ENCODE data around the gene KDF1. TPM values are rescaled to one million over a fixed set of nuclear protein-coding genes. Genes with fewer than 3 reads are reported as not detected.

KDF1 gene
- total RNA-seq, 1 experiment from 2014 or later: not detected

- no peak for DNase-seq (ENCODE audit: low read depth, low spot score)
- in situ Hi-C loops (cut with HindIII; ENCODE audit: low pct_unique_long_range_greater_than_20kb, low sequenced_read_pairs): no loop called here
These were observed 53.0 kb downstream of the KDF1 start for GRCh38 chr1:26907071-26907917.

DNA sequence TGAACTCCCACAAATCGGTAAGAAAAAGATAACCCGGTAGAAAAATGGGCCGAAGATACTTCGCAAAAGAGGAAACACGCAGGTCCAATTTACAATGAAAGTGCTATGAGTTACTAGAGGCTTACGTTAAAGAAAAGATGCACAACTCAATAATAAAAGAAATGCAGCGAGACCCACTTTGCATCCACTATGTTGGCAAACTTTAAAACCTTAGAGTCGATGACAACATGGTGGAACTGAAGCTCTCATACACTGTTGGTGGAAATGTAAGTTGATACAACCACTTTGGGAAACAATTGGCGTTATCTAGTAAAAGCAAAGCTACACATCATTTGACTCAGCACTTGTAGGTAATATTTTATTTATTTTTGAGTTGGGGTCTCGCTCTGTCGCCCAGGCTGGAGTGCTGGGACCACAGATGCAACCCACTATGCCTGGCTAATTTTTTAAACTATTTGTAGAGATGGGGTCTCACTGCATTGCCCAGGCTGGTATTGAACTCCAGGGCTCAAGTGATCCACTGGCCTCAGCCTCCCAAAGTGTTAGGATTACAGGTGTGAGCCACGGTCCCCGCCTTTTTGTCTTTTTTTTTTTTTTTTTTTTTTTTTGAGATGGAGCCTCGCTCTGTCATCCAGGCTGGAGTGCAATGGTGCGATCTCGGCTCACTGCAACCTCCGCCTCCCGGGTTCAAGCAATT lies 59.3 kb downstream of the KDF1 start:
- no peak for DNase-seq (ENCODE audit: low read depth, low spot score)

DNA sequence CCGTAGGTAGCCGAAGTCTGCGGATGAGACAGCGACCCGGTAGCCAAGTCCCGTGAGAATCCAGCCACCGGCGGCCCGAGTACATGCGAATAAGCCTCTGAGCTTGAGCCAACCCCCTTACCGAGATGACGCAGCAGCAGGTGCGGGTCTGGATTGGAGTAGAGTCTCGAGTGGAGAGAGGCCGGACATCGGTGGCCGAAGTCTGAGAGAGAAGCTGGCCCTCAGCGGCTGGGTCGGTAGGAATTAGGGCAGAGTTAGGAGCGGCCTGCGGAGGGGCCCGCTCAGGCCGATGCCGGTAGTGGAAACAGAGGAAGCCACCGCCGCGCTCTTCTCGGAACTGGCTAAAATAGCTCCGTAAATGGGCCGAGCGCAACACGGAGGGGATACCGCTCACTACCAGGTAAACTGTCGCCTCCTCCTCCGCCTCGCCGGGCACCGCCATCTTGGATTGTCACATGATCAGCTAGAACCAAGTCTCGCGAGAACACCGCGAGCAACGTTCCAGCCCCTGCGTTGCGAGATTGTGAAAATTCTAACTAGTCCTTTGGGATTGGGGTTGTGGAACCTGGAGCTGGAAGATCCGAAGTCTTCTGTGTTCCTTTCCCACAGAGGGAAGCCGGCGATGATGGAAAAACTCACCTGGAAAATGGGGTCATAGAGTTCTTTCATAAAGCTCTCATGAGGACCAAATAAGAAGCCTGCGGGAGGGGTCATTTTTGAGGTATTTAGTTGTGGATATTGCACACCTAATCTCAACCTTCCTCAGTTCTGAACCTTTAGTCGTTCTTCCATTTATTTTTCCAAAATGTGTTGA lies 60.1 kb downstream of the KDF1 start, which contains the start of gene GPATCH3:
TSS of gene GPATCH3 (minus strand) at position 467 of the 814 bp plus-strand sequence. CDS start at position 442, 25 bp downstream.
- DNase-seq (ENCODE audit: low read depth, low spot score): peak; percentile 93
- in situ Hi-C loops (cut with HindIII; ENCODE audit: low pct_unique_long_range_greater_than_20kb, low sequenced_read_pairs): no loop called here

More for the DNA sequence above, 59.3 kb downstream of the KDF1 start:
- in situ Hi-C loops (cut with HindIII; ENCODE audit: low pct_unique_long_range_greater_than_20kb, low sequenced_read_pairs): no loop called here

Other genes with a start within 250 kb of the KDF1 start
- gene PIGV, start 172.5 kb downstream of the KDF1 start, total RNA-seq (2014; rRNA removed; shearing (Covaris generic)): 18.8 and 19.0 TPM in 2 replicates
- gene ZDHHC18, start 133.8 kb downstream of the KDF1 start, total RNA-seq (2014; rRNA removed; shearing (Covaris generic)): 9.5 and 11.0 TPM in 2 replicates
- 0.11 TPM in 1 of 2 replicates, not detected in the other for gene SFN, start 97.3 kb downstream of the KDF1 start, total RNA-seq (2014; rRNA removed; shearing (Covaris generic))
- gene GPN2, start 70.2 kb downstream of the KDF1 start, total RNA-seq (2014; rRNA removed; shearing (Covaris generic)): 29.1 and 30.3 TPM in 2 replicates
- 7.7 and 9.7 TPM in 2 replicates for gene GPATCH3, start 60.0 kb downstream of the KDF1 start, total RNA-seq (2014; rRNA removed; shearing (Covaris generic))
- gene NR0B2, start 46.5 kb downstream of the KDF1 start, total RNA-seq (2014; rRNA removed; shearing (Covaris generic)): not detected in 2 replicates
- 53.5 and 60.8 TPM in 2 replicates for gene NUDC, start 38.7 kb downstream of the KDF1 start, total RNA-seq (2014; rRNA removed; shearing (Covaris generic))
- gene TRNP1, start 33.2 kb upstream of the KDF1 start, total RNA-seq (2014; rRNA removed; shearing (Covaris generic)): 29.1 and 29.5 TPM in 2 replicates
- gene TENT5B, start 52.4 kb upstream of the KDF1 start, total RNA-seq (2014; rRNA removed; shearing (Covaris generic)): 0.05 TPM in 1 of 2 replicates, not detected in the other
- 1.7 and 2.4 TPM in 2 replicates for gene SLC9A1, start 194.7 kb upstream of the KDF1 start, total RNA-seq (2014; rRNA removed; shearing (Covaris generic))

Data from SK-MEL-5 (cell line).